Memory B cell (primary cell): ENCODE measurements around the gene C2orf69.
"Not testable (repeated sequence)": the region's sequence is repeated elsewhere in the genome, so short reads cannot be mapped to it uniquely, and the experiment has no call there.

ENCODE experiments used
- ATAC-seq: fragments of 150-1000 bp; cut with Tn5 transposase; 2 replicates; pipeline ENCODE4 v1.10.0; 2021; ENCODE audit warnings: low read depth, mild to moderate bottlenecking, moderate library complexity
- DNase-seq, 2 donors: peaks; one replicate each; pipeline ENCODE4 v3.0.0; 2022; ENCODE audit warnings: low spot score in 2 of 2
- H3K27ac Mint-ChIP-seq: one replicate; pipeline ENCODE4 v1.8.0; 2022; ENCODE audit warnings: mild to moderate bottlenecking, moderate library complexity, mixed read lengths
- H3K27me3 Mint-ChIP-seq: one replicate; pipeline ENCODE4 v1.8.0; 2022; ENCODE audit warnings: mixed read lengths
- H3K36me3 Mint-ChIP-seq: one replicate; pipeline ENCODE4 v1.8.0; 2022; ENCODE audit warnings: mild to moderate bottlenecking, mixed read lengths
- H3K4me1 Mint-ChIP-seq: one replicate; pipeline ENCODE4 v1.8.0; 2022; ENCODE audit warnings: mixed read lengths
- H3K4me3 Mint-ChIP-seq: one replicate; pipeline ENCODE4 v1.8.0; 2022; ENCODE audit warnings: mild to moderate bottlenecking, moderate library complexity, mixed read lengths
- H3K9me3 Mint-ChIP-seq: one replicate; pipeline ENCODE4 v1.8.0; 2022; ENCODE audit warnings: mixed read lengths

C2orf69 gene

DNA sequence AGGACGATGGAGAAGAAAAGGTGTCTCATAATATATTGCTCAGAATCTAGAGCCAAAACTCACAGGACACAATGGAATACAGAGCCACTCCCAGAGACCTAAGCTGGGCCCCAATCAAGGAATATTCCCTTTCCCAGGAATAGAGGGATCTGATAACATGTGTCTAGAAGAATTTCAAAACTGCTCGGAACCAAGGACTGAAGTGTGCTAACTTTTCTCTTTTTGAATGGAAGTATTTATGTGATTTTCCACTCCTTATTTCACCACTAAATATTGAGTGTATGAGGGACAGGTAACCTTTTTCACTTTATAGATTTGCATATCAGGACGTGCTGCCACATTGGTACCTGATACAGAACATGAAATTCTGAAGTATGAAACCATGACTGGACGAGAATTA, 9.2 kb upstream of the C2orf69 start:
- ATAC-seq (no peak), DNase-seq (no peak)
- Mint-ChIP-seq H3K4me3 (no peak overlapping the region), H3K36me3 (peaks cover 4% of the 10 kb centered on the region), H3K9me3 (no peaks in the 10 kb centered on the region), H3K27ac (no peak overlapping the region), H3K27me3 (no peaks in the 10 kb centered on the region), H3K4me1 (peaks cover 2% of the 10 kb centered on the region)

DNA sequence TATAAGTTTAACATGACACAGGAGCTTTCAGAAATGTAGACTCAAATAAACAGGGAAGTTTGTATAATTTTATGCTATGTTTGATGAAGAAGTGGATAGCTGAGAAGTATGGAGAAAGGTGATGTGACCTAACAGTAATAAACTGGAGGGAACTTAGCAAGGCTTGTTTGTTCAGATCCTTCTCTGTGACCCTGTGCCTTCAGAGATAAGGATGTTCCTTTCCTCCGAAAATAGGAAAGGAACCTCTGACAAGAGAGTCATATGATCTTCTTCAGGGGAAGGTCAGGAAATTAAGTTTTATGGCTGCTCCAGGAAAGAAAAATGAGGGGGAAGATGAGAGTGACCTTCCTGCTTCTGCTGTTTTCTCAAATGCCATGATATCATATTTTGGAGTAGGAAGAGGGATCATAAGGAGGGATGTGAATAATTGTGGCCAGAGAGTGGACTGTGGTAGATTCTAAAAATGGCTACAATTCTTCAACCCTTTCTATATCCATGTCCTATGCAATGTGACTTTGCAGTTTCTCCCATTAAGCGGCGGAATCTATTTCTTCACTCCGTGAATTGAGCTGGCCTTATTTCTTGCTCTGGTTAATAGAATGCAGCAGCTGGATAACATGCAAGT, 8.5 kb upstream of the C2orf69 start:
- Mint-ChIP-seq H3K27ac (no peak overlapping the region), H3K36me3 (peaks cover 4% of the 10 kb centered on the region)
- no peak for ATAC-seq

DNA sequence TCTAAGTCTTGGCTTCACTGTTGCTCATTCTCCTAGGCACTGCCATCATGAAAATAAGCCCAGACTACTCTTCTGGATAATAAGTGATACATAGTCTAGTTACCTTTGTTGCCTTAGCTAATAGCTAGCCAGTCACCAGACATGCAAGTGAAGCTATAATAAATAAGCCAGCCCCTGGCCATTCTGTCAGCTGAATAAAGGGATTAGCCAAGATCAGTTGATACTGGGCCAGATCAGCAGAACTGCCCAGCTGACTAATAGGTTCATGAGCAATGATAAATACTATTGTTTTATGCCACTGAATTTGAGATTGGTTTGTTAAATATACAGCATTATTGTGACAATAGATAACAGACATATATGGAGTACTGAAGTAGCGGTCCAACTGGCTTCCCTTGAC, 8.0 kb upstream of the C2orf69 start:
- no peaks in the 10 kb centered on the region for H3K27me3 Mint-ChIP-seq
- DNase-seq (no peak), ATAC-seq (no peak)
- no peaks in the 10 kb centered on the region for H3K9me3 Mint-ChIP-seq
- peaks cover 4% of the 10 kb centered on the region for H3K36me3 Mint-ChIP-seq
- H3K4me1 Mint-ChIP-seq, result peaks cover 6% of the 10 kb centered on the region
- no peak overlapping the region for H3K4me3 Mint-ChIP-seq
- no peak overlapping the region for H3K27ac Mint-ChIP-seq

More for the DNA sequence above, 8.5 kb upstream of the C2orf69 start:
- Mint-ChIP-seq H3K4me1 (peaks cover 6% of the 10 kb centered on the region), H3K9me3 (no peaks in the 10 kb centered on the region), H3K4me3 (no peak overlapping the region), H3K27me3 (no peaks in the 10 kb centered on the region)
- DNase-seq, result no peak

DNA sequence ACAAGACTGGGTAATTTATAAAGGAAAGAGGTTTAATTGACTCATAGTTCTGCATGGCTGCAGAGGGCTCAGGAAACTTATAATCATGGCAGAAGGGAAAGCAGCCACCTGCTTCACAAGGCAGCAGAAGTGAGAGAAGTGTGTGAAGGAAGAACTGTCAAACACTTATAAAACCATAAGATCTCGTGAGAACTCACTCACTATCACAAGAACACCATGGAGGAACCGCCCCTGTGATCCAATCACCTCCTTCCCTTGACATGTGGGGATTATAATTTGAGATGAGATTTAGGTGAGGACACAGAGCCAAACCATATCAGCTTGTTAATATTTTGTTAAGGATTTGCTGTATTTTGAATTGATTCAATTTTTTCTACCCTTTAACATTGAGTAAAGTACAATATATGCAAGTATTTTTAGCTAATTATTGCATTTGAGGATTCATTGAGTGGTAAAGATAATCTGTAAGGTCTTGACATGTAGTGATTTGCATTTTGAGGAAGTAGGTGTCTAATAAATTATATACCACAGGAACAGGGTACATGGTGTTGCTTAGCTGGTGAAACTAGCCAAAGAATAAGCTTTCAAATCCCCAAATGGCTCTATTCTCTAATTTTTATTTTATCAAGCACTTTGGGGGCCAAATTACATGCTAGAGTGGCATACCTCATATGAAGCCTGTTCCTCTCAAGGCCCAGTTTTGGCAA, 3.9 kb upstream of the C2orf69 start:
- Mint-ChIP-seq H3K27me3 (no peaks in the 10 kb centered on the region), H3K4me3 (no peak overlapping the region), H3K9me3 (no peaks in the 10 kb centered on the region), H3K4me1 (peaks cover 14% of the 10 kb centered on the region), H3K27ac (no peak overlapping the region), H3K36me3 (peaks cover 4% of the 10 kb centered on the region)
- DNase-seq (no peak), ATAC-seq (no peak)

DNA sequence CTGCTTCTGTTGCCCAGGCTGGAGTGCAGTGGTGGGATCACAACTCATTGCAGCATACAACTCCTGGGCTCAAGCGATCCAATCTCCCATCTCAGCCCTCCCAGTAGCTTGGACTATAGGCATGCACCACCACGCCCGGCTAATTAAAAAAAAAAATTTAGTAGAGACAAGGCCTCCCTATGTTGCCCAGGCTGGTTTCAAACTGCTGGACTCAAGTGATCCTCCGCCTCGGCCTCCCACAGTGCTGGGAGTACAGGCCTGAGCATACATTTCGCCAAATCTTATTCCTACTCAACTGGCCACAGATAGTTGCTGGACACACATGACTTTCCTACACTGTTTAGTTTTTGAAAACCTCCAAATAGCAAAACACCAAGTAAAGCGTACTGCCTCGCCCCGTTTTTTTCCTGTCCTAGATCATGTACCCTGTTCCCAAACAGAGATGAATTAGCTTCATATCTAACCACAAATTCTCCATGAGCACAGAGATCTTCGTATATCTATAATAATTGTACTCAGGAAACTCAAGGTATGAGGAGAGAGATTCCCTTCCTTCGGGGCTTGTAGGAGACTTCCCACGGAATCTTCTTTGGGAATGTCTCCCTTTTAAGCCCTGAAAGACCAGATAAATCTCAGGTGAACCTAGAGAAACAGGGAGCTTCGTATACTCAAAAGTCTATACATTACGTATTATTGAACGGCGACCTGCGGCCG, 598 bp upstream of the C2orf69 start:
- DNase-seq (no peak), ATAC-seq (no peak)
- Mint-ChIP-seq H3K4me3 (peak overlapping the region; percentile 85), H3K36me3 (peaks cover 5% of the 10 kb centered on the region), H3K4me1 (peaks cover 24% of the 10 kb centered on the region), H3K27ac (peak overlapping the region; percentile 94), H3K27me3 (no peaks in the 10 kb centered on the region), H3K9me3 (no peaks in the 10 kb centered on the region)

DNA sequence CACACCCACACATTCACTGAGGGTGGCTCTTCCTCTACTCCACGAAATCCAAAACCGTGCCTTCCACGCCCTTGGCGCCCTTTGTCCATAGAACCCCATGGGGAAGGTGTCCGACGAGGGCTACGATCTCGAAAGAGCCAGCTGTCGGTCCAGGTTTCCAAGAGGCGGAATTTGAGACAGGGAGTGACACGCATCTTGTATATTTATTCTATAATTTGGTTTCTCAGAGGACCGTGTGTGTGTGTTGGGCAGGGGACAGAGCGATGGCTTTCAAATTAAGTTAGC, 726 bp downstream of the C2orf69 start:
- Mint-ChIP-seq H3K27me3 (no peaks in the 10 kb centered on the region), H3K4me1 (peaks cover 23% of the 10 kb centered on the region), H3K4me3 (peak overlapping the region; percentile 85), H3K9me3 (no peaks in the 10 kb centered on the region), H3K36me3 (peaks cover 15% of the 10 kb centered on the region), H3K27ac (peak overlapping the region; percentile 94)
- ATAC-seq (no peak), DNase-seq (no peak)

DNA sequence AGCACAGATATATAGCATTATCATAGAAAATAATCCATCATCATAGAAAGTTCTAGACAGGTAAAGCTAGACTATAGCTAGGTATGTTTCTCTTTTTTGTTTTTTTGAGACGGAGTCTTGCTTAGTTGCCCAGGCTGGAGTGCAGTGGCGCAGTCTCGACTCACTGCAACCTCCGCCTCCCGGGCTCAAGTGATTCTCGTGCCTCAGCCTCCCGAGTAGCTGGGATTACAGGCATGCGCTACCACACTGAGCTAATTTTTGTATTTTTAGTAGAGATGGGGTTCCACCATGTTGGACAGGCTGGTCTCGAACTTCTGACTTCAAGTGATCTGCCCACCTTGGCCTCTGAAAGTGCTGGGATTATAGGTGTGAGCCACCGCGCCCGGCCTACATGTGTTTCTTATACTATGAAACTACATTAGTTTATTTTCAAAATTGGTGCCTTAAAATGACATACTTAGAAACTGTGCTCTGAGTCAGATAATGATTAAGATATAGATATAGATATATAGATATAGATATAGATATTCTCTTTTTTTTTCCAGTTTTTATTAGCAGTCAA, 1.5 kb downstream of the C2orf69 start:
- peak overlapping the region; percentile 35 for H3K4me3 Mint-ChIP-seq
- not testable (repeated sequence) for H3K27ac Mint-ChIP-seq, H3K9me3 Mint-ChIP-seq, DNase-seq, ATAC-seq, H3K27me3 Mint-ChIP-seq
- peaks cover 23% of the 10 kb centered on the region for H3K36me3 Mint-ChIP-seq
- H3K4me1 Mint-ChIP-seq, result peaks cover 18% of the 10 kb centered on the region

DNA sequence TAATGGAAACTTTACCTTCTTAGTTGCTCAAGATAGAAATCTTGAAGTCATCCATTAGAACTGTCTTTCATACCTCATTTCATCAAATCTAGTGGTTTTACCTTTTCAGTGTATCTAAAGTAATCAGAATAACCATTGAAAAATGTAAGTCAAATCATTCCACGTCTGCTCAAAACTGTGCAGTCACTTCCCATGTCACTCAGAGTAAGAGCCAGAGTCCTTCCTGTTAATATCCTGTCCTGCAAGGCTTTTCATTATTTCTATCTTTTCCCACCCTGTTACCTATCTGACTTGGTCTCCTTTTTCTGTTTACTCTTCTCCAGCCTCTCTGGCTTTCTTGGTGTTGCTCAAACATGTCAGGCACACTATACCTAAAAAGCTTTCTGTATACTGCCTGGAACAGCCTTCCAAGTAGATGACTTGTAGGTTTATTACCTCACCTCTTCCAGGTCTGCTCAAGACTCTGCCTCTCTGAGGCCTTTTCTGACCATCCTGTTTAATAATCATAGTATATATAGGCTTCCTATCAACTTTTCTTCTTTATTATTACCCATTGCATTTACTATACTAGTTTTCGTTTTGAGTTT, 3.4 kb downstream of the C2orf69 start:
- H3K4me3 Mint-ChIP-seq, result no peak overlapping the region
- DNase-seq (no peak), ATAC-seq (no peak)
- peak overlapping the region; percentile 75 for H3K27ac Mint-ChIP-seq
- H3K36me3 Mint-ChIP-seq, result peaks cover 28% of the 10 kb centered on the region
- no peaks in the 10 kb centered on the region for H3K27me3 Mint-ChIP-seq
- H3K4me1 Mint-ChIP-seq, result peaks cover 18% of the 10 kb centered on the region
- no peaks in the 10 kb centered on the region for H3K9me3 Mint-ChIP-seq

DNA sequence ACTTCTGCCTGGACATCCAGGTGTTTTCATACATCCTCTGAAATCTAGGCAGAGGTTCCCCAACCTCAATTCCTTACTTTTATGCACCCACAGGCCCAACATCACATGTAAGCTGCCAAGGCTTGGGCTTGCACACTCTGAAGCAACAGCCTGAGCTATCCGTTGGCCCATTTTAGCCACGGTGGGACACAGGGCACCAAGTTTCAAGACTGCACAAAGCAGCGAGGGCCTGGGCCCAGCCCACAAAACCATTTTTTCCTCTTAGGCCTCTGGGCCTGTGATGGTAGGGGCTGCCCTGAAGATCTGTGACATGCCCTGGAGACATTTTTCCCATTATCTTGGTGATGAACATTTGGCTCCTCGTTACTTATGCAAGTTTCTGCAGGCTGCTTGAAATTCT, 5.9 kb downstream of the C2orf69 start:
- ATAC-seq (no peak), DNase-seq (no peak)
- Mint-ChIP-seq H3K36me3 (peaks cover 28% of the 10 kb centered on the region), H3K27ac (no peak overlapping the region), H3K4me1 (peaks cover 10% of the 10 kb centered on the region), H3K9me3 (no peaks in the 10 kb centered on the region), H3K27me3 (no peaks in the 10 kb centered on the region), H3K4me3 (no peak overlapping the region)

DNA sequence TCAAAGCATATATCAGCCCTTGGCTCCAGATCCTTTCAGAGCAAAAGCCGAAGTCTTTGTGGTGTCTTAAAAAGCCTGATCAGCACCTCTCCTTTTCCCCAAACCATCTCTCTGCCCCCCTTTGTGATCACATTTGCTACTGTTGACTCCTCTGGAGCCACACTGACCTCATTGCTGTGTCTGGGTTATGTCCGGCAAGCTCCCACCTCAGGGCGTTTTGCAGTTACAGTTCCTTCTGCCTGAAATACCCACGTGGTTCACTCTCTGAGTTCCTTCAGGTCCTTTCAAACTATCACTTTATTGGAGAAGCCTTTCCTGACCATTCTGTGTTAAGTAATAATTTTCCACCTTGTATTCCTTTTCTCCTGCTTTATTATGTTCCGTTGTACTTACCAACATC, 11.8 kb downstream of the C2orf69 start:
- H3K27ac Mint-ChIP-seq, result no peak overlapping the region
- peaks cover 13% of the 10 kb centered on the region for H3K36me3 Mint-ChIP-seq
- H3K4me1 Mint-ChIP-seq, result peaks cover 5% of the 10 kb centered on the region
- H3K4me3 Mint-ChIP-seq, result no peak overlapping the region
- ATAC-seq (no peak), DNase-seq (no peak)
- H3K27me3 Mint-ChIP-seq, result no peaks in the 10 kb centered on the region
- H3K9me3 Mint-ChIP-seq, result no peaks in the 10 kb centered on the region

DNA sequence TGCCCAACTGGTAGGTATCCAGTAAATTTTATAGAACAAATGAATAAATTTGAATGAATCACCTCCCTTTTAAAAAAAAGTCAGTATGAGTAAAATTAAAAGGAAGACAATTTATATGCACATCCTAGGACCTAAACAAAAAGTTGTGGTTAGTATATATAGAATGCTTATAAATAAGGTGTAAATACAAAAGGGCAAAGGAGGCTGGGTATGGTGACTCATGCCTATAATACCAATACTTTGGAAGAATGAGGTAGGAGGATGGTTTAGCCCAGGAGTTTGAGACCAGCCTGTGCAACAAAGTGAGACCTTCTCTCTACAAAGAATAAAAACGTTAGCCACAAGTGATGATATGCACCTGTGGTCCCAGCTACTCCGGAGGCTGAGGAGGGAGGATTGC, 12.8 kb downstream of the C2orf69 start:
- H3K27ac Mint-ChIP-seq, result peak overlapping the region; percentile 33
- ATAC-seq, result no peak

DNA sequence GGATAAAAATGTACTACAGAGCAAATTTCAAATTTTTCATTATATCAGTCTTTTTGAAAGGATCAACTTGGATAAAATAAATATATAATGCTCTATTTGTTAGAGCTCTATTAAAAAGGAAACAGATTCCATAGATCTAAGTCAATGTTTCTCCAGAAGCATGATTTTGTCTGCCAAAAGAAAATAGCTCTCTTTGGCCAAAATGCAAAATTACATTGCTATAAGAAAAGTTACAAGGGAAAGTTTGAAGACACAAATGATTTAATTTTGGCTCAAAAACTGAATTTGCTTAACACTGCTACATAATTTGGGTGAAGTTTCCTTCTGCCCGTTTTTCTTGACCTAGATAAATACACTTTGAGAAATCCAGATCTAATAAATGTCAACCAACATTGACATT, 15.7 kb downstream of the C2orf69 start:
- ATAC-seq (no peak), DNase-seq (no peak)
- no peaks in the 10 kb centered on the region for H3K9me3 Mint-ChIP-seq
- peaks cover 5% of the 10 kb centered on the region for H3K4me1 Mint-ChIP-seq
- no peak overlapping the region for H3K27ac Mint-ChIP-seq
- no peak overlapping the region for H3K4me3 Mint-ChIP-seq
- H3K27me3 Mint-ChIP-seq, result no peaks in the 10 kb centered on the region
- H3K36me3 Mint-ChIP-seq, result peaks cover 13% of the 10 kb centered on the region

More for the DNA sequence above, 12.8 kb downstream of the C2orf69 start:
- Mint-ChIP-seq H3K27me3 (no peaks in the 10 kb centered on the region), H3K4me1 (peaks cover 5% of the 10 kb centered on the region), H3K36me3 (peaks cover 11% of the 10 kb centered on the region), H3K9me3 (no peaks in the 10 kb centered on the region), H3K4me3 (no peak overlapping the region)
- DNase-seq, result no peak

DNA sequence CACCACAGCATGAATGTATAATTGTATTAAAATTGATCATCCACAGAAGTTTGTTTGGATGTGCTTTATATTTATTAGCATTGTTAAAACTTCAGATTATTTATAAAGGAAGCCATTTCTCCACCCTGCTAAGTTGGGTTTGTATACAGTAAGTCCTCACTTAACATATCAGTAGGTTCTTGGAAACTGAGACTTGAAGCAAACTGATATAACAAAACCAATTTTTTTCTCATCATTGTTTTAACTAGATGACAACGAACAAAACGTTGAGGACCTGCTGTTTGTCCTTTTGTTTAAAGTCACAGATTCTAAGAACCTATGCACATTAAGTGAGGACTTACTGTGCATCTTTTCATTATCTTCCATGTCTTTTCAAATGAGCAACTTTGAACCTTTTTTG, 17.1 kb downstream of the C2orf69 start:
- ATAC-seq (no peak), DNase-seq (no peak)
- Mint-ChIP-seq H3K4me1 (peaks cover 2% of the 10 kb centered on the region), H3K9me3 (no peaks in the 10 kb centered on the region), H3K4me3 (no peak overlapping the region), H3K36me3 (peaks cover 16% of the 10 kb centered on the region), H3K27ac (peak overlapping the region; percentile 48), H3K27me3 (no peaks in the 10 kb centered on the region)

DNA sequence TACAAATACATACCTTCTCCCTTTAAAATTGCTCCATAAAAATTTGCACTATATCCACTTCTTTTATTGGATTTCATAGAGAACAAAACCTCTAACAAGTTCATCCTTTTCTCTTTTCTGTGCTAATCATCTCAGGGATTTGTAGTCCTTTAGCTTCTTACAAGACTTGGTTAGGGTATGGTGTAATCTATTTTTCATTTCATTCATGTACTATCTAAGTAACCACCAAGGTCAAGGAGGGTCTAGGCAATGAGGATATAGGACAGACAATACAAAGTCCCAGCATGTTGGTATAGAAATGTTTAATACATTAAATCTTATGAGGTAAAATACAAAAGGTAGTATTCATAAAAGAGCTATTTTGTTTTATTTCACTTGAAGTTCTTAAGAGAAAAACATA, 17.5 kb downstream of the C2orf69 start:
- H3K4me1 Mint-ChIP-seq, result peaks cover 2% of the 10 kb centered on the region
- no peak for ATAC-seq
- peaks cover 16% of the 10 kb centered on the region for H3K36me3 Mint-ChIP-seq
- H3K4me3 Mint-ChIP-seq, result no peak overlapping the region
- DNase-seq, result no peak
- peak overlapping the region; percentile 48 for H3K27ac Mint-ChIP-seq
- no peaks in the 10 kb centered on the region for H3K27me3 Mint-ChIP-seq
- no peaks in the 10 kb centered on the region for H3K9me3 Mint-ChIP-seq
